Measurements from ENCODE around the gene PCDHGA2.
"Not testable (repeated sequence)": the region's sequence is repeated elsewhere in the genome, so short reads cannot be mapped to it uniquely, and the experiment has no call there.

Gene PCDHGA2

DNA sequence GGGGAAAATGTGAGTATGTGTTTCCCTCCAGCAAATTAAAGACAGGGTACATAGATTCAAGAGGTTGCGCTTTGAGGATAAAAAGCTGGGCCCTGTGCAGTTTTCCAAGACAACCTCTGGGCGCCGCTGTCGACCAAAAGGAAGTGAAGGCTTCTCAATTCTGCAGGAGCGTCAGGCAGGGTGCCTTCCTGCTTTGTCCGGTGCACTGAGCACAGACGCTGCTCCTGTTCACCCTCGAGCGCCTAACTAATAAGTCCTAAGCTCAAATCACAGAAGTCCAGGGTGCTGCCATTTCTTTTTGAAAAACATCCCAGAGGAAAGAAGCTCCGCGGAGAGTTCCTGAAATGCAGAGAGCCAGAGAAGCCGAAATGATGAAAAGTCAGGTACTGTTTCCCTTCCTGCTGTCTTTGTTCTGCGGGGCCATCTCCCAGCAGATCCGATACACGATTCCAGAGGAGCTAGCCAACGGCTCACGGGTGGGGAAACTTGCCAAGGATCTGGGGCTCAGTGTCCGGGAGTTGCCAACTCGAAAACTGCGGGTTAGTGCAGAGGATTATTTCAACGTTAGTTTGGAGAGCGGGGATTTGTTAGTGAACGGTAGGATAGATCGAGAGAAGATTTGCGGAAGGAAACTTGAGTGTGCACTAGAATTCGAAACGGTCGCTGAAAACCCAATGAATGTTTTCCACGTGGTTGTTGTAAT, 11.5 kb downstream of the PCDHGA2 start, which contains the start of gene PCDHGB1:
Gene PCDHGB1 (plus strand): TSS at position 183 of the 703 bp plus-strand sequence. CDS start 162 bp downstream, at position 345.
- DNase-seq, result peak; percentile 7

DNA sequence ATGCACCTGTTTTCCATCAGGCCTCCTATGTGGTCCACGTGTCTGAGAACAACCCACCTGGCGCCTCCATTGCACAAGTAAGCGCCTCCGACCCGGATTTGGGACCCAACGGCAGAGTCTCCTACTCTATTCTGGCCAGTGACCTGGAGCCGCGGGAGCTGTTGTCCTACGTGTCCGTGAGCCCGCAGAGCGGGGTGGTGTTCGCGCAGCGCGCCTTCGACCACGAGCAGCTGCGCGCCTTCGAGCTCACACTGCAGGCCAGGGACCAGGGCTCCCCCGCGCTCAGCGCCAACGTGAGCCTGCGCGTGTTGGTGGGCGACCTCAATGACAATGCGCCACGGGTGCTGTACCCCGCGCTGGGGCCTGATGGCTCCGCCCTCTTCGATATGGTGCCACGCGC, 13.0 kb downstream of the PCDHGA2 start:
- DNase-seq, result no peak

DNA sequence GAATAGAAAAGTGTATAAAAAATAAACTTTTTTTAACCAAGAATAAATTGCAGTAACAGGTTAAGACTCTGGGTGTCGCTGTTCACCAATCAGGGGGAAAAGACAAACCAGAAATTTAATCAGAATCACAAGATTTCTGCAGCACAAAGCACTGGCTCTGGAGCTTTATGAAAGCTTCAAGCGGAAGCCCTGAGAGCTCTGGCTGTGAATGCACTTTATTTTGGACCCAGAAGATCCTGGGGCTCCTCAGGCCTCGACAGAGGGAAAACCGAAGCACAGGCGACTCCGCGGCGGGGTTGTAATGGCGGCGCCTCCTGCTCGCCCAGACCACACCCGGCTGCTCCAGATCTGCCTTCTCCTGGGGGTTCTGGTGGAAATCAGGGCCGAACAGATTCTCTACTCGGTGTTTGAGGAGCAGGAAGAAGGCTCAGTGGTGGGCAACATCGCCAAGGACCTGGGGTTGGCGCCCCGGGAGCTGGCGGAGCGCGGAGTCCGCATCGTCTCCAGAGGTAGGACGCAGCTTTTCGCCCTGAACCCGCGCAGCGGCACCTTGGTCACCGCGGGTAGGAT, 16.4 kb downstream of the PCDHGA2 start, which contains the start of gene PCDHGA4:
Gene PCDHGA4 (plus strand): TSS at position 122 of the 570 bp plus-strand sequence. CDS start 87 bp downstream, at position 209.
- DNase-seq, result no peak

DNA sequence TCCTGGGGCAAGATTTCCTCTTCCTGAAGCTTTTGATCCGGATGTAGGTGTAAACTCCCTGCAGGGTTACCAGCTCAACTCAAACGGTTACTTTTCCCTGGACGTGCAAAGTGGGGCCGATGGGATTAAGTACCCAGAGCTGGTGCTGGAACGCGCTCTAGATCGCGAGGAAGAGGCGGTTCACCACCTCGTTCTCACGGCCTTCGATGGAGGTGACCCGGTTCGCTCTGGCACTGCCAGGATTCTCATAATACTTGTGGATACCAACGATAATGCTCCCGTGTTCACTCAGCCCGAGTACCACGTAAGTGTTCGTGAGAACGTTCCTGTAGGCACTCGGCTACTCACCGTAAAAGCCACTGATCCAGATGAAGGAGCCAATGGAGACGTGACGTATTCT, 17.1 kb downstream of the PCDHGA2 start:
- no peak for DNase-seq

DNA sequence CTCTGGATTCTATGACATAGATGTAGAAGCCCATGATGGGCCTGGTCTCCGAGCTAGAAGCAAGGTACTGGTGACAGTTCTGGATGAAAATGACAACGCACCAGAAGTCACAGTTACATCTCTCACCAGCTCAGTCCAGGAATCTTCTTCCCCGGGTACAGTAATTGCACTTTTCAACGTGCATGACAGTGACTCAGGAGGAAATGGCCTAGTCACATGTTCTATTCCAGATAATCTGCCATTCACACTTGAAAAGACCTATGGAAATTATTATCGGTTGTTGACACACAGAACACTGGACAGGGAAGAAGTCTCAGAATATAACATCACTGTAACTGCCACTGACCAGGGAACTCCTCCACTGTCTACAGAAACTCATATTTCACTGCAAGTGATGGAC, 17.6 kb downstream of the PCDHGA2 start:
- no peak for DNase-seq

DNA sequence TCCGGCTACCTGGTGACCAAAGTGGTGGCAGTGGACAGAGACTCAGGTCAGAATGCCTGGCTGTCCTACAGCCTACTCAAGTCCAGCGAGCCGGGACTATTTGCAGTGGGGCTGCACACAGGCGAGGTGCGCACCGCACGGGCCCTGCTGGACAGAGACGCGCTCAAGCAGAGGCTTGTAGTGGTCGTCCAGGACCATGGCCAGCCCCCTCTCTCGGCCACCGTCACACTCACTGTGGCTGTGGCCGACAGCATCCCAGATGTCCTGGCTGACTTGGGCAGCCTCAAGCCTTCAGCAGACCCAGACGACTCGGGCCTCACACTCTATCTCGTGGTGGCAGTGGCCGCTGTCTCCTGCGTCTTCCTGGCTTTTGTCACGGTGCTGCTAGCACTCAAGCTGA, 18.4 kb downstream of the PCDHGA2 start:
- no peak for DNase-seq

DNA sequence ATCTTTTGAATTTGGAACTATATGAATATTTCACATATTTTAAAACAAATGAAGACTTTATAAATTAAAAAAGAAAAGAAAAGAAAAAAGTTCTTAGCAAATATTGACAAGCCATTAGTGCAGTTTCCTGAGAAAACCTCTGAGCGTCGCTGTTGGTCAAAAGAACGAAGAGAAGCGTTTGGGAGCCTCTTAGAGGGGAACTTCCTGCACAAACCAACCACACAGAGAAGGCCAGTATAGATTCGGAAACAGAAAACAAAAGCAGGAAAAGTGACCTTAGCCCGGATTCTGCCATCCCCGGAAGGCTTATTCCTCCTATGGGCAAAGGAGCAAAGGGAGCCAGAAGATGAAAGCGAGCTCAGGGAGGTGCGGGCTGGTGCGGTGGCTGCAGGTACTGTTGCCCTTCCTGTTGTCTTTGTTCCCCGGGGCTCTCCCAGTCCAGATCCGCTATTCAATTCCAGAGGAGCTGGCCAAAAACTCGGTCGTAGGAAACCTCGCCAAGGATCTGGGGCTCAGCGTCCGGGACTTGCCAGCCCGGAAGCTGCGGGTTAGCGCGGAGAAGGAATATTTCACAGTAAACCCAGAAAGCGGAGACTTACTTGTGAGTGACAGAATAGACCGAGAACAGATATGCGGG, 21.3 kb downstream of the PCDHGA2 start, which contains the start of gene PCDHGB2:
Gene PCDHGB2 (plus strand): TSS at position 205 of the 637 bp plus-strand sequence. CDS start 142 bp downstream, at position 347.
- DNase-seq, result no peak

DNA sequence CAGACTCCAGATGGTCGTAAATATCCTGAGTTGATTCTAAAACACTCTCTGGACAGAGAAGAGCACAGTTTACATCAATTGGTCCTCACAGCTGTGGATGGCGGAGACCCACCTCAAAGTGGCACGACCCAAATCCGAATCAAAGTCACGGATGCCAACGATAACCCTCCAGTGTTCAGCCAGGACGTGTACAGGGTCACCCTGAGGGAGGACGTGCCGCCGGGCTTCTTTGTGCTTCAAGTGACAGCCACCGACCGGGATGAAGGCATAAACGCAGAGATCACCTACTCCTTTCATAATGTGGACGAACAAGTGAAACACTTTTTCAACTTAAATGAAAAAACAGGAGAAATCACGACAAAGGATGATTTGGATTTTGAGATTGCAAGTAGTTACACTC, 22.1 kb downstream of the PCDHGA2 start:
- DNase-seq, result no peak

DNA sequence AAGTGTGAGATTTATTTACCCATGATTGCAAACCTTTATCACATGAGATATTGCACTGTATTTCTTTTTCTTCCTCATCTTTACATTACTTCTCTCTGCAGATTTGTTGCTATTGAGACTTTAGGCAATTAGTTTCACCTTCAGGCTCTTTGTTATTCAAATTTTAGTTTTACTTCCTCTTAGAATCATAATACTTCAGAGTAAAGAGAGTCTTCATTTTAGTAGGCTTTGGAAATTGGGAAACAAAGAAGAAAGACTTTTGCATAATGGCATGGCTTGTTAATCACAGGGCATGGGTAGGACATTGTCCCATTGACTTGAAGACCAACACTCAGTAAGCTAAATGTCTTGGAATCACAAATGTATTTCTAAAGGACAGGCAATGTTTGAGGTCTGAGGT, 24.2 kb downstream of the PCDHGA2 start:
- no peak for DNase-seq

DNA sequence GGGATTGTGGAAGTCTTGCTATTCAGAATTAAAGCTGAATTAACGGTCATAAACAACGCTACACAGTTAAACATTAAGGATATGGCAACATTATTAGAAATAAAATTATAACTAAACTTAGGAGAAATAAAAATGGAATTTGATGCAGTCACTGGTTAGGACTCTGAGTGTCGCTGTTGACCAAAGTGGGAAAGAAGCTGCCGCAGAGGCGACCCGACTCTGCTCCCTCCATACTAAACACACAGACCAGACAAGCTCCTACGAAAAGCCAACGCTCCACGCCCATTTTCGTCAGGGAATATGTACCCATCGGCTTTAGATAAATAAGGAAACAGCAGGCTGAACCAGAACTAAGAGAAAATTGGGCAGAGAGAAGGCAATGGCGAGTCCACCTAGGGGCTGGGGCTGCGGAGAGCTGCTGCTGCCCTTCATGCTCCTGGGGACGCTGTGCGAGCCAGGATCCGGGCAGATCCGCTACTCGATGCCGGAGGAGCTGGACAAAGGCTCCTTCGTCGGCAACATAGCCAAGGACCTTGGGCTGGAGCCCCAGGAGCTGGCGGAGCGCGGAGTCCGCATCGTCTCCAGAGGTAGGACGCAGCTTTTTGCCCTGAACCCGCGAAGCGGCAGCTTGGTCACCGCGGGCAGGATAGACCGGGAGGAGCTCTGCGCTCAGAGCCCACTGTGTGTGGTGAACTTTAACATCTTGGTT, 25.5 kb downstream of the PCDHGA2 start, which contains the start of gene PCDHGA5:
Gene PCDHGA5 (plus strand): TSS at position 211 of the 709 bp plus-strand sequence. CDS start 169 bp downstream, at position 380.
- no peak for DNase-seq

DNA sequence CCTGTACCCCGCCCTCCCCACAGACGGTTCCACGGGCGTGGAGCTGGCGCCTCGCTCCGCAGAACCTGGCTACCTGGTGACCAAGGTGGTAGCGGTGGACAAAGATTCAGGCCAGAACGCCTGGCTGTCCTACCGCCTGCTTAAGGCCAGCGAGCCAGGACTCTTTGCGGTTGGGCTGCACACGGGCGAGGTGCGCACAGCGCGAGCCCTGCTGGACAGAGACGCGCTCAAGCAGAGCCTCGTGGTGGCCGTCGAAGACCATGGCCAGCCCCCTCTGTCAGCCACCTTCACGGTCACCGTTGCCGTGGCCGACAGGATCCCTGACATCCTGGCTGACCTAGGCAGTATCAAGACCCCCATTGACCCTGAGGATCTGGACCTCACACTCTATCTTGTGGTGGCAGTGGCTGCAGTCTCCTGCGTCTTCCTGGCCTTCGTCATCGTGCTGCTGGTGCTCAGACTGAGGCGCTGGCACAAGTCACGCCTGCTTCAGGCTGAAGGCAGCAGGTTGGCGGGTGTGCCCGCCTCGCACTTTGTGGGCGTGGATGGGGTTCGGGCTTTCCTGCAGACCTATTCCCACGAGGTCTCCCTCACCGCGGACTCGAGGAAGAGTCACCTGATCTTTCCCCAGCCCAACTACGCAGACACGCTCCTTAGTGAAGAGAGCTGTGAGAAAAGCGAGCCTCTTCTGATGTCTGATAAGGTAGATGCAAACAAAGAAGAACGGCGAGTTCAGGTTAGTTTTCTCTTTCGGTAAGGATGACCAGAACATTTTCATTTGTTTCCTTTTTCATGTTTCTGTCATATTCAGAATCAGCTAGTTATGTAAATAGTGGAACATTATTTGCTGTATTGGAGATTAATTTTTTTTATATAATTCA, 27.7 kb downstream of the PCDHGA2 start:
- DNase-seq, result no peak

DNA sequence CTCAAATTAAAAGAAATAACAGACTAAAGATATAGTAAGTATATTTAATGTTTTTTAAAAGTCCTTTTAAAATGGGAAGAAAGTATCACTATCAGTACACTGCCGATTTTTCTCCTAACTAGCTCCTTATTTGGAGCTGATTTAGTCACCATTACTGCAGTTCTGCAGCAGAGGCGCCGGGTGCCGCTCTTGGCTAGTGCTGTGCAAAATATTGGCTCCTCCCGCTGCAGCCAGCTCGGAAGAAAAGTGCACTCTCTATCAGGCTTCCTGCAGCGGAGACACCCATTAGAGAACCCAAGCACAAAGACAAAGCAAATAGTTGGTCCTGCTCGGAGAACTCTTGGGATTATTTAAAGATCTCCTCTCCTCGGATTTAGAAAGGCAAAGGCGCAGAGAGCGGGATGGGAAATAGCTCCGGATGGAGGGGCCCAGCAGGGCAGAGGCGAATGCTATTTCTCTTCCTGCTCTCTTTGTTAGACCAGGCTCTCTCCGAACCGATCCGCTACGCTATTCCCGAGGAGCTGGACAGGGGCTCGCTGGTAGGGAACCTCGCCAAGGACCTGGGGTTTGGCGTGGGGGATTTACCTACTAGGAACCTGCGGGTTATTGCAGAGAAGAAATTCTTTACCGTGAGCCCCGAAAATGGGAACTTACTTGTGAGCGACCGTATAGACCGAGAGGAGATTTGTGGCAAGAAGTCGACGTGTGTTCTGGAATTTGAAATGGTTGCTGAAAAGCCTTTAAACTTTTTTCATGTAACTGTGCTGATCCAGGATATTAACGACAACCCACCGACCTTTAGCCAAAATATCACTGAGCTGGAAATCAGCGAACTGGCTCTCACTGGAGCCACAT, 31.7 kb downstream of the PCDHGA2 start, which contains the start of gene PCDHGB3:
Gene PCDHGB3 (plus strand): TSS at position 249 of the 855 bp plus-strand sequence. CDS start 153 bp downstream, at position 402.
- peak; percentile 10 for DNase-seq

DNA sequence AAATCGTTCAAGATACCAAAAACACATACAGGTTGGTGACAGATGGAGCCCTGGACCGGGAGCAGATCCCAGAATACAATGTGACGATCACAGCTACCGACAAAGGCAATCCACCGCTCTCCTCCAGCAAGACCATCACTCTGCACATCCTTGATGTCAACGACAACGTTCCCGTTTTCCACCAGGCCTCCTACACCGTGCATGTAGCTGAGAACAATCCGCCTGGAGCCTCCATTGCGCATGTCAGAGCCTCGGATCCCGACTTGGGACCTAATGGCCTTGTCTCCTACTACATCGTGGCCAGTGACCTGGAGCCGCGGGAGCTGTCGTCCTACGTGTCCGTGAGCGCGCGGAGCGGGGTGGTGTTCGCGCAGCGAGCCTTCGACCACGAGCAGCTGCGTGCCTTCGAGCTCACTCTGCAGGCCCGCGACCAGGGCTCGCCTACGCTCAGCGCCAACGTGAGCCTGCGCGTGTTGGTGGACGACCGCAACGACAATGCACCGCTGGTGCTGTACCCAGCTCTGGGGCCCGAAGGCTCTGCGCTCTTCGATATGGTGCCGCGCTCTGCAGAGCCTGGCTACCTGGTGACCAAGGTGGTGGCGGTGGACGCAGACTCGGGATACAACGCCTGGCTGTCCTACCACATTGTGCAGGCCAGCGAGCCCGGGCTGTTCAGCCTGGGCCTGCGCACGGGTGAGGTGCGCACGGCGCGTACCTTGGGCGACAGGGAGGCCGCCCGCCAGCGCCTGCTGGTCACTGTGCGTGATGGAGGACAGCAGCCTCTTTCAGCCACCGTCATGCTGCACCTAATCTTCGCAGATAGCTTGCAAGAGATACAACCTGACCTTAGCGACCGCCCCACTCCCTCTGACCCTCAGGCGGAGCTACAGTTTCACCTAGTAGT, 33.3 kb downstream of the PCDHGA2 start:
- DNase-seq, result no peak

DNA sequence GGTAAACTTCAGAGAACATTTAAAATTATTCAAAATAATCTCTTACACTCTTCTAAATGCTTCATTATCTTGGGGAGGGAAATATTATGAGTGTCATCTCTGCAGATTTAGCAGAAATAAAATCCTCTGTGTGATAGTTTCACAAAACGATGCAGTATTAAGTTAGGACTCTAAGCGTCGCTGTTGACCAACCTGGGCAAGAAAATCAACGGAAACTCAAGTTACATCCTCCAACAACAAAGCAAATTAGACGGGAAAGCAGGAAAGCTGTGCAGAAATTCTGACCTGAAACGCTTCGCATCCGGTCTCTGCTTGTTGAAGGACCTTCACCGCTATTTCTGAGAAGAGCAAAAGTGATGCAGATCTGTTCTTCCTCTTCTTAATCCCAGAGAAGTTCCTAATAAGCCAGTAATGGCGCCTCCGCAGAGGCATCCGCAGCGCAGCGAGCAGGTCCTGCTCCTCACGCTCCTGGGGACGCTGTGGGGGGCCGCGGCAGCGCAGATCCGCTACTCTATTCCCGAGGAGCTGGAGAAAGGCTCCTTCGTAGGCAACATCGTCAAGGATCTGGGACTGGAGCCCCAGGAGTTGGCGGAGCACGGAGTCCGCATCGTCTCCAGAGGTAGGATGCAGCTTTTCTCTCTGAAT, 35.2 kb downstream of the PCDHGA2 start, which contains the start of gene PCDHGA6:
Gene PCDHGA6 (plus strand): TSS at position 219 of the 645 bp plus-strand sequence. CDS start 193 bp downstream, at position 412.
- DNase-seq, result no peak

DNA sequence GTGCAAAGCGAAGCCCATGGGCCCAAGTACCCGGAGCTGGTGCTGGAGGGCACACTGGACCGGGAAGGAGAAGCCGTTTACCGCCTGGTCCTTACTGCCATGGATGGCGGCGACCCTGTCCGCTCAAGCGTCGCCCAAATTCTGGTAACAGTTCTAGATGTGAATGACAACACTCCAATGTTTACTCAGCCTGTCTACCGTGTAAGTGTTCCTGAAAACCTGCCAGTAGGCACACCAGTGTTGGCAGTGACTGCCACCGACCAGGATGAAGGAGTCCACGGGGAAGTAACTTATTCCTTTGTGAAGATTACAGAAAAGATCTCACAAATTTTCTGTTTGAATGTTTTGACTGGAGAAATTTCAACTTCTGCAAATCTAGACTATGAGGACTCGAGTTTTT, 36.1 kb downstream of the PCDHGA2 start:
- DNase-seq, result no peak

DNA sequence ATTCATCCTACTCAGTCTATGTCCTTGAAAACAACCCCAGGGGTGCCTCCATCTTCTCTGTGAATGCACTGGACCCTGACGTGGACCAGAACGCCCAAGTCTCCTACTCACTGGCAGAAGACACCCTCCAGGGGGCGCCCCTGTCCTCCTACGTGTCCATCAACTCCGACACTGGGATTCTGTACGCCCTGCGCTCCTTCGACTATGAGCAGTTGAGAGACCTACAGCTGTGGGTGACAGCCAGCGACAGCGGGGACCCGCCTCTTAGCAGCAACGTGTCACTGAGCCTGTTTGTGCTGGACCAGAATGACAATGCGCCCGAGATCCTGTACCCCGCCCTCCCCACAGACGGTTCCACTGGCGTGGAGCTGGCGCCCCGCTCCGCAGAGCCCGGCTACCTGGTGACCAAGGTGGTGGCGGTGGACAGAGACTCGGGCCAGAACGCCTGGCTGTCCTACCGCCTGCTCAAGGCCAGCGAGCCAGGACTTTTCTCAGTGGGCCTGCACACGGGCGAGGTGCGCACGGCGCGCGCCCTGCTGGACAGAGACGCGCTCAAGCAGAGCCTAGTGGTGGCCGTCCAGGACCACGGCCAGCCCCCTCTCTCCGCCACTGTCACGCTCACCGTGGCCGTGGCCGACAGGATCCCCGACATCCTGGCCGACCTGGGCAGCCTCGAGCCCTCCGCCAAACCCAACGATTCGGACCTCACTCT, 37.0 kb downstream of the PCDHGA2 start:
- DNase-seq, result not testable (repeated sequence)

DNA sequence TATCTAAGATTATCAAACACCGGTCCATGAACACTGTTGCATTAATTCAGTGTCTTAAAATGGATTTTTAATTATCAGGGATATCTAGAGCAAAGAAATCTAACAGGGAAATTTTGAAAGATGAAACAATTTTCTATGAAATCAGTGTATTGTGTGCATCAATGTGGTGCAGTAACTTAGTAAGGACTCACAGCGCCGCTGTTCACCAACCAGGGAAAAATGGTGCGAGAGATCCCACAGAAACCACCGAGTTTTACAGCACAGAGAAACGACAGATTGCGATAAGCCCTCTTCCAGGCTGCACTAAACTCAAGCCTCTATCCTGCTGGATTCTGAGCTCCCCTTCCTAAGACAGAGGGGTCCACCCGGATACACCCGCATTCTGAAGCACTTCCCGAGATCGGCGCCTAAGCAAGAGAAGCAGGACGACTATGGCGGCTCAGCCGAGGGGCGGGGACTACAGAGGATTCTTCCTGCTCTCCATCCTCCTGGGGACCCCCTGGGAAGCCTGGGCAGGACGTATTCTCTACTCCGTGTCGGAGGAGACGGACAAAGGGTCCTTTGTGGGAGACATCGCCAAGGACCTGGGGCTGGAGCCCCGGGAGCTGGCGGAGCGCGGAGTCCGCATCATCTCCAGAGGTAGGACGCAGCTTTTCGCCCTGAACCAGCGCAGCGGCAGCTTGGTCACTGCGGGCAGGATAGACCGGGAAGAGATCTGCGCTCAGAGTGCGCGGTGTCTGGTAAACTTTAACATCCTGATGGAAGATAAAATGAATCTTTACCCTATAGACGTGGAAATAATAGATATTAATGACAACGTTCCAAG, 44.1 kb downstream of the PCDHGA2 start, which contains the start of gene PCDHGA7:
Gene PCDHGA7 (plus strand): TSS at position 274 of the 826 bp plus-strand sequence. CDS start 158 bp downstream, at position 432.
- no peak for DNase-seq
